HEK293T (cell line): Measurements from ENCODE around the gene BSG.

Experiments used
- BHLHE40 ChIP-seq: fragments of 450-650 bp; IDR thresholded peaks from 2 replicates; pipeline ENCODE4 v1.6.1; 2016; ENCODE audit warnings: mild to moderate bottlenecking, moderate library complexity, borderline replicate concordance
- HDGF ChIP-seq: fragments of 450-650 bp; IDR thresholded peaks from 2 replicates; pipeline ENCODE4 v1.6.1; 2017; ENCODE audit warnings: antibody characterized with exemption, borderline replicate concordance
- PKNOX1 ChIP-seq: fragments of 450-650 bp; IDR thresholded peaks from 2 replicates; pipeline ENCODE4 v1.6.1; 2016

GRCh38 chr19:616747-617526 lies 44.5 kb downstream of the BSG start:
- no peak for TF ChIP-seq HDGF
- TF ChIP-seq BHLHE40: no peak
- TF ChIP-seq PKNOX1: no peak
